ENCODE results near the gene GPHN. TPM values are rescaled to one million over a fixed set of nuclear protein-coding genes. Genes with fewer than 3 reads are reported as not detected.

Gene GPHN
- 10 to 100 TPM in 3 of 4 donors, 1 to 10 TPM in 1; 10.0 to 26.2 (median 22.4) TPM for polyA plus RNA-seq
- long read RNA-seq, donor 1: 0 reads
- long read RNA-seq, donor 2, full-length matches to known transcripts: 4 of 4 reads
- long read RNA-seq, donor 2, partial matches to known transcripts: 0 of 4 reads
- long read RNA-seq, donor 2, other reads (novel, unspliced or antisense): 0 of 4 reads
- long read RNA-seq, donor 3: 0 reads
- long read RNA-seq, donor 4: 0 reads
- long read RNA-seq, donor 5: 0 reads
- long read RNA-seq, donor 6, full-length matches to known transcripts: 3 of 3 reads
- long read RNA-seq, donor 6, partial matches to known transcripts: 0 of 3 reads
- long read RNA-seq, donor 6, other reads (novel, unspliced or antisense): 0 of 3 reads
- long read RNA-seq, donor 7: 0 reads
- long read RNA-seq, donor 8: 0 reads
- long read RNA-seq, donor 9: 0 reads
- long read RNA-seq, donor 10, full-length matches to known transcripts: 3 of 3 reads
- long read RNA-seq, donor 10, partial matches to known transcripts: 0 of 3 reads
- long read RNA-seq, donor 10, other reads (novel, unspliced or antisense): 0 of 3 reads

DNA sequence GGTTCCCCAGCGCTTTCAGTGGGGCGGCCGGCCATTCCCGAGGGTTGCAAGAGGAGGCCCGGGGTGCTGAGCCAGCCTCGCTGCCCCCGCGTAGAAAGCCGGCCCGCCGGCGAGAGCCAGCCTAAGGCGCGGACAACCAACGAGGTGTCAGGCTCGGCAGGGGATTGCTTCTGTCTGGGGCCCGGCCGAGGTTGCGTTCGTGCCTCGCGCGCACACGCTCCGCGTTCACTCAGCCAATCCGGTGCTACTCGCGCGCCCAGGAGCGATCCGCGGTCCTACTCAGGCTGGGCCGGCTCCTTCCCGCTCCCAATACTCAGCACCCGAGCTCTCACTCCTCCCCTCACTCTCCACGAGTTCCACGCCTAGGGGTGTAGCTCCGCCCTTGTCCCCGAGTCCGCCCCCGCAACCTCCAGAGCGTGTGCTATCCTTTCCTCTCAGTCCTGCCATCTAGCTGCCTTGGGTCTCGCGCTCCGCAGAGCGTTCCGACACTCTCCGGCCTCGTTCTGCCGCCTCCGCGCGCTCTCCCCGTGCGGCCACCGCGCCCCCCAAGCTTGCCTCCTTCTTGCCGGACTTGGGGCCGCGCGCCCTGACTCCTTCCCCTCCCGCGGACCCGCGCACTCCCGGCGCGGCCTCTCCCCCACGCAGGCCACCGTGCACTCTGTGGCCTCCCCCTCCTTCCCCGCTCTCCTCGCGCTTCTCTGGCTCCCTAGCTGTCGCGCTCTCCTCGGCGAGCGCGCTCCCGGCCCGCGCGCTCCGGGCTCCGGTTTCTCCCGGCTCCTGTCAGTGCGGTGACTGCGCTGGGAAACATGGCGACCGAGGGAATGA is at the start of gene GPHN:
Gene GPHN (plus strand): TSS at position 426 of the 825 bp plus-strand sequence.
- FAIRE-seq (no peak), DNase-seq (peak; percentile 98)
- H3K9me3 ChIP-seq (ENCODE audit: control insufficient read depth in 2 of 2, insufficient read depth in 1 of 2, low read depth in 1 of 2, low read length in 1 of 2): no peaks in the 10 kb centered on the region
- H3K4me3 ChIP-seq (ENCODE audit: low read depth in 1 of 3, low read length in 3 of 3): peak within 1 kb of the TSS; percentile 55 to 98 (median 74)
- no peaks in the 10 kb centered on the region for H3K27me3 ChIP-seq (ENCODE audit: control insufficient read depth in 3 of 3, insufficient read depth in 3 of 3, low read length in 3 of 3)
- peaks cover 0 to 3% (median 0%) of the 10 kb centered on the region in 3 donors for H3K4me1 ChIP-seq (ENCODE audit: control insufficient read depth in 3 of 3, insufficient read depth in 2 of 3, low read depth in 1 of 3, low read length in 2 of 3)
- 1% methylated on average over 88 to 91 of the region's 91 CpGs for WGBS, 3 donors
- peak within 1 kb of the TSS; percentile 63 to 94 (median 82) for H3K27ac ChIP-seq (ENCODE audit: low read depth in 1 of 3, low read length in 2 of 3)
- no peaks in the 10 kb centered on the region for H3K36me3 ChIP-seq (ENCODE audit: control insufficient read depth in 3 of 3, insufficient read depth in 2 of 3, low read depth in 1 of 3, low read length in 3 of 3)

DNA sequence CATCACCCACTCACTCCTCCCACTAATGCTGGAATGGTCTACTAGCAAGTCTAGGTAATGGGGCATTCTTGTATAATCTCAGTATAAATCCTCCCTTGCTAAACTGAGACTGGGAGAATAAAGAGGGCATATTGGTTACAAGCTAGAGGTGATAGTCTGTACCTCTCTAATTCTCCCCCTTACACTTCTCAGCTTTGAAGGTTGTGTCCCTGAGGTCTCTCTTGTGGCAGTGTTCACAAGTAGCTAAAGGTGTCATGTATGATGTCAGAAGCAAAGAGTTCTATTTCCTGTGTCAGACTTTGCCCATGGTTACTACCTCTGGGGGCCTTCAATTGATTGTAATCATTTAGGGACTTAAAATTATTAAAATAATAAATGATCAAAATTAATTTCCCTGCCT is 48.3 kb upstream of the GPHN start:
- FAIRE-seq: no peak
- H3K36me3 ChIP-seq (ENCODE audit: control insufficient read depth in 3 of 3, insufficient read depth in 2 of 3, low read depth in 1 of 3, low read length in 3 of 3): no peaks in the 10 kb centered on the region

DNA sequence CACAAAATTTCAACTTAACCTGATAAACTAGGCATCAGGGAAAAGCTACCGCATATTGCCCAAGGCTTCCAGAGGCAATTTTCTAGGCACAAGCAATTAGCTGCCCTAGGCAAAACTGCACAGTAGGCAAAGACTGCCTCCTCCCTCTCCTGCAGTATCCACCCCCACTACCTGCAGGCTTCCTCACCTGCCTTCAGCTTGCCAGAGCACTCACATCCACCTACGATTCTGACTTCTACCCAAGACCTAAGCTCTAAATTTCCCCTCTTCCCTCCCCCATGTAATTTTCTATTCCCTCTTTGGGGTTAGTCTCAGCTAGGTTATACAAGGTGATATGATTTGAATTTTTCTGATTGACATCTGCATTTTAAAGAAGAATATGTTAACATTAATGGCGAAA is 43.7 kb upstream of the GPHN start:
- Histone ChIP-seq H3K36me3 (ENCODE audit: control insufficient read depth in 3 of 3, insufficient read depth in 2 of 3, low read depth in 1 of 3, low read length in 3 of 3) (no peaks in the 10 kb centered on the region), H3K27me3 (ENCODE audit: control insufficient read depth in 3 of 3, insufficient read depth in 3 of 3, low read length in 3 of 3) (no peaks in the 10 kb centered on the region), H3K27ac (ENCODE audit: low read depth in 1 of 3, low read length in 2 of 3) (no peak overlapping the region), H3K9me3 (ENCODE audit: control insufficient read depth in 2 of 2, insufficient read depth in 1 of 2, low read depth in 1 of 2, low read length in 1 of 2) (peaks cover 0 to 3% of the 10 kb centered on the region in 2 donors), H3K4me3 (ENCODE audit: low read depth in 1 of 3, low read length in 3 of 3) (no peak overlapping the region), H3K4me1 (ENCODE audit: control insufficient read depth in 3 of 3, insufficient read depth in 2 of 3, low read depth in 1 of 3, low read length in 2 of 3) (no peaks in the 10 kb centered on the region)
- FAIRE-seq (no peak), DNase-seq (no peak)
- 91 to 98% (median 96%) methylated on average over 3 of the region's 3 CpGs for WGBS, 3 donors

More for the DNA sequence above, 48.3 kb upstream of the GPHN start:
- H3K27ac ChIP-seq (ENCODE audit: low read depth in 1 of 3, low read length in 2 of 3): no peak overlapping the region
- no peaks in the 10 kb centered on the region for H3K27me3 ChIP-seq (ENCODE audit: control insufficient read depth in 3 of 3, insufficient read depth in 3 of 3, low read length in 3 of 3)
- no peak overlapping the region for H3K4me3 ChIP-seq (ENCODE audit: low read depth in 1 of 3, low read length in 3 of 3)
- no peaks in the 10 kb centered on the region for H3K4me1 ChIP-seq (ENCODE audit: control insufficient read depth in 3 of 3, insufficient read depth in 2 of 3, low read depth in 1 of 3, low read length in 2 of 3)
- DNase-seq: no peak
- H3K9me3 ChIP-seq (ENCODE audit: control insufficient read depth in 2 of 2, insufficient read depth in 1 of 2, low read depth in 1 of 2, low read length in 1 of 2): no peaks in the 10 kb centered on the region

DNA sequence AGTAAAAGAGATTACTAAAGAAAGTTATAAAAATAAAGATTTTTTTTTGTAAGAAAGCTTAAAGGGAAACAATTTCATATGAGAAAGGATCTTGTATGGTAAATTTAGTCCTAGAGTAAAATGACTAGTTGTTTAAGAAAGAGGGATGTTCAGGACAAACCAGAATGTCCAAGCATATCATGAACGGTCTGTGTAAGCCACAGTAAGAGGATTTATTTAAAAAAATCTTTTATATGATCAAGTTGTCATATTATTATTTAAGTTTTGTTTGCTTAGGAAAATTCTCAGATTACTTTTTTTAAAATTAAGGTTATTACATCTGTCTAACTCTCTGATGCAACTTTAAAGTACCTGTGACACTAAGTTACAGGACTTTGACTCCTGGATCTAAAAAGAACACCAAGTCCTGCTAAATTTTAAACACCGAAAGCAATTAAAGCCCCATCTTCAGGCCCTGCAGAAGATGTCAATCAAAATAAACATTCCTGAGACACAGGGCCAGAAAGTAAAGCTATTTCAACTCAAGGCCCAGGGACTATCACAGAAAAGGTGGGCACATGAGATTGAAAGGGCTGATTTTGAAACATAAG is 39.1 kb upstream of the GPHN start:
- Histone ChIP-seq H3K4me1 (ENCODE audit: control insufficient read depth in 3 of 3, insufficient read depth in 2 of 3, low read depth in 1 of 3, low read length in 2 of 3) (no peaks in the 10 kb centered on the region), H3K27ac (ENCODE audit: low read depth in 1 of 3, low read length in 2 of 3) (no peak overlapping the region), H3K9me3 (ENCODE audit: control insufficient read depth in 2 of 2, insufficient read depth in 1 of 2, low read depth in 1 of 2, low read length in 1 of 2) (peaks cover 0 to 12% of the 10 kb centered on the region in 2 donors), H3K36me3 (ENCODE audit: control insufficient read depth in 3 of 3, insufficient read depth in 2 of 3, low read depth in 1 of 3, low read length in 3 of 3) (no peaks in the 10 kb centered on the region), H3K27me3 (ENCODE audit: control insufficient read depth in 3 of 3, insufficient read depth in 3 of 3, low read length in 3 of 3) (no peaks in the 10 kb centered on the region), H3K4me3 (ENCODE audit: low read depth in 1 of 3, low read length in 3 of 3) (no peak overlapping the region)
- WGBS, 3 donors: 91 to 92% (median 92%) methylated on average over 2 of the region's 2 CpGs
- DNase-seq (no peak), FAIRE-seq (no peak)

DNA sequence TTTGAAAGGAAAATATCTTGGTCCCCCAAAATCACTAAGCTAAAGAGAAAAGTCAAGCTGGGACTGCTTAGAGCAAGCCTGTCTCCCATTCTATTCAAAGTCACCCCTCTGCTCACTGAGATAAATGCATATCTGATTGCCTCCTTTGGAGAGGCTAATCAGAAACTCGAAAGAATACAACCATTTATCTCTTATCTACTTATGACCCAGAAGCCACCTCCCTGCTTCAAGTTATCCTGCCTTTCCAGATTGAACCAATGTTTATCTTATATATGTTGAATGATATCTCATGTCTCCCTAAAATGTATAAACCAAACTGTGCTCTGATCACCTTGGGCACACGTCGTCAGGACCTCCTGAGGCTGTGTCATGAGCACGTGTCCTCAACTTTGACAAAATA is 36.4 kb upstream of the GPHN start:
- no peak for FAIRE-seq
- WGBS, 3 donors: 69 to 87% (median 76%) methylated on average over 4 of the region's 4 CpGs
- no peaks in the 10 kb centered on the region for H3K4me1 ChIP-seq (ENCODE audit: control insufficient read depth in 3 of 3, insufficient read depth in 2 of 3, low read depth in 1 of 3, low read length in 2 of 3)
- DNase-seq: no peak
- no peaks in the 10 kb centered on the region for H3K27me3 ChIP-seq (ENCODE audit: control insufficient read depth in 3 of 3, insufficient read depth in 3 of 3, low read length in 3 of 3)
- H3K27ac ChIP-seq (ENCODE audit: low read depth in 1 of 3, low read length in 2 of 3): no peak overlapping the region
- H3K9me3 ChIP-seq (ENCODE audit: control insufficient read depth in 2 of 2, insufficient read depth in 1 of 2, low read depth in 1 of 2, low read length in 1 of 2): peaks cover 0 to 12% of the 10 kb centered on the region in 2 donors
- no peaks in the 10 kb centered on the region for H3K36me3 ChIP-seq (ENCODE audit: control insufficient read depth in 3 of 3, insufficient read depth in 2 of 3, low read depth in 1 of 3, low read length in 3 of 3)
- H3K4me3 ChIP-seq (ENCODE audit: low read depth in 1 of 3, low read length in 3 of 3): no peak overlapping the region

DNA sequence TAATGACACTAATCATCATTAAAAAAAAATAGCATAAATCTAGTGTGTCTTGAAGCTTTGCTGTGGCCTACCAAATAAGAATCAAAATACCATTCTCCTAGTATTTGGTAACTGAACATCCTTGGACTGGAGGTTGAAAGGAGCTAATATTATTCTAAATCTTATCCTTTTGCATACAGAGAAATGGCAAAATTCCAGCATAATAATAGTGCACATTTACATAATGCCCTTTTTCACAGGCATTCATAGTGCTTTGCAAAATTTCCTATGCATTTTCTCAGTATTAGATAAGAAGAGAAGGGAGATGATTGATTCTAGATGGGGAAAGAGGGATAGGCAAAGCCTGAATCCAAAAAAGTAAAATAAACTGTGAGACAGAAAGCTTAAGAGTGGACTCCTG is 35.7 kb upstream of the GPHN start:
- Histone ChIP-seq H3K9me3 (ENCODE audit: control insufficient read depth in 2 of 2, insufficient read depth in 1 of 2, low read depth in 1 of 2, low read length in 1 of 2) (peaks cover 0 to 12% of the 10 kb centered on the region in 2 donors), H3K27me3 (ENCODE audit: control insufficient read depth in 3 of 3, insufficient read depth in 3 of 3, low read length in 3 of 3) (no peaks in the 10 kb centered on the region), H3K4me3 (ENCODE audit: low read depth in 1 of 3, low read length in 3 of 3) (no peak overlapping the region), H3K36me3 (ENCODE audit: control insufficient read depth in 3 of 3, insufficient read depth in 2 of 3, low read depth in 1 of 3, low read length in 3 of 3) (no peaks in the 10 kb centered on the region), H3K4me1 (ENCODE audit: control insufficient read depth in 3 of 3, insufficient read depth in 2 of 3, low read depth in 1 of 3, low read length in 2 of 3) (no peaks in the 10 kb centered on the region), H3K27ac (ENCODE audit: low read depth in 1 of 3, low read length in 2 of 3) (no peak overlapping the region)
- DNase-seq (no peak), FAIRE-seq (no peak)

DNA sequence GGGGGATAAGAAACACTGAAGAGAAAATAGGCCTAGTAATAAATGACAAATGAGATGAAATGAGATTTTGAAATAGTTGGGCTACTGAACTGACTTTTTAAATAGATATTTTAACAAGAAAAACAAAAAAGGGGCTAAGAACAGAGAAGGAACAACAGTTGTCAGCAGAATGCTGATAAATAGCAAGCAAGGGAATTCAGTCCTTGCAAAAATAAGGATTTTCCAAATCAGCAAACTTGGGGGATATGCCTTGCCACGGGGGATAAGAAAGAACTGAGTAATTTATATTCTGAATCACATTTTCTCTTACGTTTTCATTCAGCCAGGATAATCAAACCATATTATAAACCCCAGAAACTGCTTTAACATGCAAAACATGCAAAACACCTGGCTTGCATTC is 34.7 kb upstream of the GPHN start:
- H3K27me3 ChIP-seq (ENCODE audit: control insufficient read depth in 3 of 3, insufficient read depth in 3 of 3, low read length in 3 of 3): no peaks in the 10 kb centered on the region
- H3K4me1 ChIP-seq (ENCODE audit: control insufficient read depth in 3 of 3, insufficient read depth in 2 of 3, low read depth in 1 of 3, low read length in 2 of 3): no peaks in the 10 kb centered on the region
- FAIRE-seq (no peak), DNase-seq (no peak)
- no peak overlapping the region for H3K4me3 ChIP-seq (ENCODE audit: low read depth in 1 of 3, low read length in 3 of 3)
- WGBS, 3 donors: 80 to 91% (median 81%) methylated on average over 2 of the region's 2 CpGs
- no peaks in the 10 kb centered on the region for H3K36me3 ChIP-seq (ENCODE audit: control insufficient read depth in 3 of 3, insufficient read depth in 2 of 3, low read depth in 1 of 3, low read length in 3 of 3)
- no peak overlapping the region for H3K27ac ChIP-seq (ENCODE audit: low read depth in 1 of 3, low read length in 2 of 3)
- H3K9me3 ChIP-seq (ENCODE audit: control insufficient read depth in 2 of 2, insufficient read depth in 1 of 2, low read depth in 1 of 2, low read length in 1 of 2): peaks cover 0 to 12% of the 10 kb centered on the region in 2 donors

DNA sequence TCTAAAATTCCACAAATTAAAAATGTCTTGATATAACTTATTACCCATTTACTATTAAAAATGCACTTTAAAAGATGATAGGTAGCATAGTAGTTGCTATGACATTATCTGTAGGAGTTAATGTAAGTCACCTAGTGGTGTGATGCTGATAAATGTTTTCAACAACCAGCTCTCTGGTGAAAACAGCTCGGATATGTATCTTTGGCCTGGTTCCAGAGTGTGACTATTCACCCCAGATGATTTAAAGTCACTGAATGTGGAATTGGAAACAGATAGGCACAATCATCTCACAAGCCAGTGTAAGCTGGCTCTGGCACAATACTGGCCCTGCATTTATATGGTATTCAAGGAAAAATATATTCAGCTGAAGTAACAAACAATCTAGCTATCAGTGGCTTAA is 31.0 kb upstream of the GPHN start:
- Histone ChIP-seq H3K27me3 (ENCODE audit: control insufficient read depth in 3 of 3, insufficient read depth in 3 of 3, low read length in 3 of 3) (no peaks in the 10 kb centered on the region), H3K36me3 (ENCODE audit: control insufficient read depth in 3 of 3, insufficient read depth in 2 of 3, low read depth in 1 of 3, low read length in 3 of 3) (no peaks in the 10 kb centered on the region), H3K27ac (ENCODE audit: low read depth in 1 of 3, low read length in 2 of 3) (no peak overlapping the region), H3K9me3 (ENCODE audit: control insufficient read depth in 2 of 2, insufficient read depth in 1 of 2, low read depth in 1 of 2, low read length in 1 of 2) (peaks cover 0 to 1% of the 10 kb centered on the region in 2 donors), H3K4me3 (ENCODE audit: low read depth in 1 of 3, low read length in 3 of 3) (no peak overlapping the region), H3K4me1 (ENCODE audit: control insufficient read depth in 3 of 3, insufficient read depth in 2 of 3, low read depth in 1 of 3, low read length in 2 of 3) (no peaks in the 10 kb centered on the region)
- WGBS, 3 donors: 14 to 33% (median 19%) methylated on average over 1 of the region's 1 CpG
- no peak for FAIRE-seq
- no peak for DNase-seq
